Suprapubic skin (tissue), 4 donors: ENCODE measurements around the gene RAB3A.

Source experiments
- POLR2A ChIP-seq, 2 donors: fragments of 450-650 bp; IDR thresholded peaks; one replicate each; pipeline ENCODE4 v1.6.1; 2017; ENCODE audit warnings: antibody characterized with exemption in 2 of 2, mild to moderate bottlenecking in 2 of 2, moderate library complexity in 2 of 2
- POLR2AphosphoS5 ChIP-seq, 3 donors: sonication (generic); formaldehyde crosslinking; IDR thresholded peaks; one replicate each; pipeline ENCODE4 v1.6.1; 2017; ENCODE audit warnings: antibody characterized with exemption in 3 of 3
- TF ChIP-seq, protein P1 (sequence below), 2 donors: fragments of 200-600 bp in 1 of 2; fragments of 450-650 bp in 1 of 2; sonication (generic) in 1 of 2; IDR thresholded peaks; one replicate each; pipeline ENCODE4 v1.5.1; 2016 to 2019; ENCODE audit warnings: antibody characterized with exemption in 2 of 2, mild to moderate bottlenecking in 1 of 2, moderate library complexity in 1 of 2

DNA sequence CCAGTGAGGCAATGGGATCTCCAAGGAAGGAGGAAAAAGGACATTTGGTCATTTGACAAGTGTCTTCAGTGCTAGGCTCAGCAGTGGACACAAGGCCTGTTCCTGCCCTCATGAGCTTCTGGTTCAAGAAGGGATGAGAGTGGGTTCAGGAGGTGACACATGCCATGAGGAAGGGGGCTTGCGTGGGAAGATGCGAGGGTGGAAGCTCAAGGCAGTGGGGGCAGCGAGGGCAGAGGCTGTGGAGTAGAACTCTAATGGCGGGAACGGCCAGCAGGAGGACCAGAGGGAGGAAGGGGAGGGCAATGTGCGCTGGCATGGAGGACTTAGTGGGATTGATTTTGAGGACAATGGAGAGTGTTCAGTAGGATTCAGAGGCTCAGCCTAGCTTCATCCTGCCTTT is 47.6 kb downstream of the RAB3A start:
- TF ChIP-seq, protein P1, sequence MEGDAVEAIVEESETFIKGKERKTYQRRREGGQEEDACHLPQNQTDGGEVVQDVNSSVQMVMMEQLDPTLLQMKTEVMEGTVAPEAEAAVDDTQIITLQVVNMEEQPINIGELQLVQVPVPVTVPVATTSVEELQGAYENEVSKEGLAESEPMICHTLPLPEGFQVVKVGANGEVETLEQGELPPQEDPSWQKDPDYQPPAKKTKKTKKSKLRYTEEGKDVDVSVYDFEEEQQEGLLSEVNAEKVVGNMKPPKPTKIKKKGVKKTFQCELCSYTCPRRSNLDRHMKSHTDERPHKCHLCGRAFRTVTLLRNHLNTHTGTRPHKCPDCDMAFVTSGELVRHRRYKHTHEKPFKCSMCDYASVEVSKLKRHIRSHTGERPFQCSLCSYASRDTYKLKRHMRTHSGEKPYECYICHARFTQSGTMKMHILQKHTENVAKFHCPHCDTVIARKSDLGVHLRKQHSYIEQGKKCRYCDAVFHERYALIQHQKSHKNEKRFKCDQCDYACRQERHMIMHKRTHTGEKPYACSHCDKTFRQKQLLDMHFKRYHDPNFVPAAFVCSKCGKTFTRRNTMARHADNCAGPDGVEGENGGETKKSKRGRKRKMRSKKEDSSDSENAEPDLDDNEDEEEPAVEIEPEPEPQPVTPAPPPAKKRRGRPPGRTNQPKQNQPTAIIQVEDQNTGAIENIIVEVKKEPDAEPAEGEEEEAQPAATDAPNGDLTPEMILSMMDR (IDR thresholded peaks at IDR 0.05), result no peak
- TF ChIP-seq POLR2A (IDR thresholded peaks at IDR 0.05), result no peak
- no peak for TF ChIP-seq POLR2AphosphoS5 (IDR thresholded peaks at IDR 0.05)
